HCT116 (cell line): ENCODE results near the gene ZNF681. TPM values are rescaled to one million over a fixed set of nuclear protein-coding genes. Genes with fewer than 3 reads are reported as not detected.

Experiments used
- ATAC-seq: fragments of 200-7000 bp; cut with Tn5 transposase; 2 replicates; pipeline ENCODE4 v1.9.1; 2020; ENCODE audit warnings: mild to moderate bottlenecking, moderate library complexity
- BruUV-seq: library from RNA; stranded (reverse); fragments of 400-500 nt; replicated peaks from 2 replicates; lab custom pipeline; 2021; lab: Mats Ljungman, UMichigan
- CTCF ChIA-PET: fragments of 300-600 bp; sonication (Branson Sonifier 250); formaldehyde crosslinking; loops from one replicate; lab custom pipeline; 2021; ENCODE audit warnings: antibody characterized with exemption; lab: Charles Lee
- POLR2A ChIA-PET: fragments of 300-600, 350-600 bp; sonication (Branson Sonifier 250); formaldehyde crosslinking; loops from one replicate; lab custom pipeline; 2021; ENCODE audit warnings: antibody characterized with exemption; lab: Charles Lee
- RAD21 ChIA-PET, 2 experiments: fragments of 300-600 bp; sonication (Branson Sonifier 250); formaldehyde crosslinking; loops; one replicate each; lab custom pipeline; 2023; ENCODE audit warnings: low total read pairs in 2 of 2; ENCODE audit not compliant: uncharacterized antibody in 2 of 2, unreplicated experiment in 2 of 2, low non-redundant PET in 1 of 2; lab: Charles Lee
- DNase-seq: peaks from one replicate; pipeline ENCODE4 v3.0.0-alpha.2; 2010; ENCODE audit warnings: low read depth, low spot score
- H2AFZ ChIP-seq: fragments of 200-600 bp; shearing (Covaris generic), sonication (generic); 2 replicates; pipeline ENCODE4 v1.6.1; 2017; ENCODE audit warnings: low read depth, mixed run types, mixed read lengths, antibody characterized with exemption, low read length; ENCODE audit not compliant: poor library complexity, severe bottlenecking
- H3K27ac ChIP-seq: 2 replicates; pipeline ENCODE4 v1.5.1; 2012; ENCODE audit warnings: low read depth, low read length
- H3K27me3 ChIP-seq: fragments of 200-600 bp; sonication (generic); 2 replicates; pipeline ENCODE4 v1.6.1; 2016; ENCODE audit warnings: mixed run types, low read length, mixed read lengths; ENCODE audit not compliant: insufficient read depth
- H3K36me3 ChIP-seq, 2 experiments: fragments of 200-500 bp in 1 of 2; fragments of 200-600 bp in 1 of 2; sonication (Bioruptor generic) in 1 of 2; sonication (generic) in 1 of 2; 2 replicates each; pipeline versions ENCODE4 v1.5.1 to v1.6.1; 2014 to 2016; ENCODE audit warnings: low read length in 2 of 2, inconsistent platforms in 1 of 2, mixed read lengths in 1 of 2, mixed run types in 1 of 2; ENCODE audit not compliant: insufficient read depth in 2 of 2, control insufficient read depth in 1 of 2
- H3K4me1 ChIP-seq, 2 experiments: fragments of 200-600 bp in 1 of 2; sonication (generic) in 1 of 2; 2 replicates each; pipeline versions ENCODE4 v1.5.1 to v1.6.1; 2012 to 2017; ENCODE audit warnings: low read length in 2 of 2, inconsistent platforms in 1 of 2, mild to moderate bottlenecking in 1 of 2, mixed read lengths in 1 of 2, mixed run types in 1 of 2, moderate library complexity in 1 of 2; ENCODE audit not compliant: insufficient read depth in 2 of 2, control insufficient read depth in 1 of 2
- H3K4me2 ChIP-seq: fragments of 200-600 bp; sonication (generic); 2 replicates; pipeline ENCODE4 v1.6.1; 2017; ENCODE audit warnings: mixed run types, low read length, mixed read lengths
- H3K4me3 ChIP-seq, 2 experiments: fragments of 200-600 bp in 1 of 2; sonication (generic) in 1 of 2; replicated peaks in 1 of 2; 2 replicates each; pipeline ENCODE4 v1.5.1; 2011 to 2016; ENCODE audit warnings: low read length in 2 of 2, control low read depth in 1 of 2, low read depth in 1 of 2, mild to moderate bottlenecking in 1 of 2, mixed read lengths in 1 of 2, mixed run types in 1 of 2
- H3K79me2 ChIP-seq: fragments of 200-600 bp; sonication (generic); 2 replicates; pipeline ENCODE4 v1.6.1; 2017; ENCODE audit warnings: mild to moderate bottlenecking, mixed run types, low read length, moderate library complexity, mixed read lengths; ENCODE audit not compliant: insufficient read depth
- H3K9ac ChIP-seq: fragments of 200-600 bp; sonication (generic); 2 replicates; pipeline ENCODE4 v1.6.1; 2016; ENCODE audit warnings: low read length, mixed read lengths
- H3K9me2 ChIP-seq: fragments of 200-600 bp; sonication (generic), shearing (Covaris generic); 2 replicates; pipeline ENCODE4 v1.6.1; 2017; ENCODE audit warnings: mixed run types, mild to moderate bottlenecking, moderate library complexity; ENCODE audit not compliant: insufficient read depth
- H3K9me3 ChIP-seq, 2 experiments: fragments of 200-500 bp in 1 of 2; fragments of 200-600 bp in 1 of 2; sonication (Bioruptor generic) in 1 of 2; sonication (generic) in 1 of 2; 2 replicates each; pipeline ENCODE4 v1.6.1; 2014 to 2017; ENCODE audit warnings: low read length in 2 of 2, mixed read lengths in 2 of 2, inconsistent platforms in 1 of 2, low read depth in 1 of 2, mild to moderate bottlenecking in 1 of 2, mixed run types in 1 of 2, moderate library complexity in 1 of 2; ENCODE audit not compliant: control insufficient read depth in 1 of 2, insufficient read depth in 1 of 2
- H4K20me1 ChIP-seq: fragments of 200-600 bp; sonication (generic), shearing (Covaris generic); 2 replicates; pipeline ENCODE4 v1.6.1; 2017; ENCODE audit warnings: mixed run types, mild to moderate bottlenecking, moderate library complexity; ENCODE audit not compliant: insufficient read depth
- CBX3 ChIP-seq: IDR thresholded peaks from 2 replicates; pipeline ENCODE4 v1.6.1; 2012; ENCODE audit warnings: low read depth
- CEBPB ChIP-seq: IDR thresholded peaks from 2 replicates; pipeline ENCODE4 v1.6.1; 2012; ENCODE audit warnings: low read depth
- EGR1 ChIP-seq: IDR thresholded peaks from 2 replicates; pipeline ENCODE4 v1.6.1; 2012; ENCODE audit warnings: low read depth
- ELF1 ChIP-seq: IDR thresholded peaks from 2 replicates; pipeline ENCODE4 v1.6.1; 2012; ENCODE audit warnings: low read depth, borderline replicate concordance
- EZH2 ChIP-seq: fragments of 200-600 bp; sonication (generic); IDR thresholded peaks from 2 replicates; pipeline ENCODE4 v1.6.1; 2017; ENCODE audit warnings: antibody characterized with exemption, mixed run types
- EZH2phosphoT487 ChIP-seq: fragments of 200-600 bp; IDR thresholded peaks from 2 replicates; pipeline ENCODE4 v1.6.1; 2018; ENCODE audit warnings: antibody characterized with exemption, borderline replicate concordance
- FOSL1 ChIP-seq: IDR thresholded peaks from 2 replicates; pipeline ENCODE4 v1.6.1; 2012; ENCODE audit warnings: low read depth
- JUND ChIP-seq: IDR thresholded peaks from 2 replicates; pipeline ENCODE4 v1.6.1; 2012
- MAX ChIP-seq: IDR thresholded peaks from 2 replicates; pipeline ENCODE4 v1.6.1; 2012
- REST ChIP-seq: IDR thresholded peaks from 2 replicates; pipeline ENCODE4 v1.6.1; 2012; ENCODE audit warnings: low read depth
- SIN3A ChIP-seq: IDR thresholded peaks from 2 replicates; pipeline ENCODE4 v1.6.1; 2012; ENCODE audit warnings: low read depth
- SP1 ChIP-seq: IDR thresholded peaks from 2 replicates; pipeline ENCODE4 v1.6.1; 2012; ENCODE audit warnings: low read depth
- SRF ChIP-seq: IDR thresholded peaks from 2 replicates; pipeline ENCODE4 v1.6.1; 2012; ENCODE audit warnings: low read depth
- TCF7L2 ChIP-seq: IDR thresholded peaks from 2 replicates; pipeline ENCODE4 v1.7.0; 2011; ENCODE audit warnings: borderline replicate concordance, inconsistent platforms; ENCODE audit not compliant: insufficient read depth, insufficient read length; ENCODE audit errors: extremely low read depth
- ZBTB33 ChIP-seq: IDR thresholded peaks from 2 replicates; pipeline ENCODE4 v1.6.1; 2011; ENCODE audit warnings: mild to moderate bottlenecking, low read length, moderate library complexity; ENCODE audit not compliant: insufficient replicate concordance; ENCODE audit errors: extremely low read depth
- ZFX ChIP-seq: fragments of 450-650 bp; IDR thresholded peaks from 2 replicates; pipeline ENCODE4 v1.6.1; 2017
- intact Hi-C: fragments of 100-400 bp; cut with micrococcal nuclease; formaldehyde crosslinking; loops from 2 replicates; pipeline ENCODE4 v1.10.0; 2022
- total RNA-seq: library from RNA; stranded (reverse); gene quantifications from one replicate; pipeline ENCODE4 v1.2.1, GENCODE V29; 2021; ENCODE audit not compliant: unreplicated experiment

ZNF681 gene
- total RNA-seq, 1 experiment from 2014 or later, result not detected

- no peaks in the 10 kb centered on the region for H3K36me3 ChIP-seq
- no peak overlapping the region for H3K9ac ChIP-seq
- intact Hi-C loops, result no loop called here
- no TSS peak for BruUV-seq
- no peak overlapping the region for H3K27ac ChIP-seq
- H4K20me1 ChIP-seq, result no peaks in the 10 kb centered on the region
- H3K4me2 ChIP-seq, result no peak overlapping the region
- ChIA-PET POLR2A (no interaction called here), RAD21 (no interaction called here), CTCF (no interaction called here)
- no peak overlapping the region for H2AFZ ChIP-seq
- H3K79me2 ChIP-seq, result no peaks in the 10 kb centered on the region
- peaks cover 0 to 13% of the 10 kb centered on the region in 2 experiments; a peak in 1 of 4 replicates for H3K9me3 ChIP-seq
- ATAC-seq (no peak), DNase-seq (no peak)
- no peaks in the 10 kb centered on the region for H3K4me1 ChIP-seq
- TF ChIP-seq ELF1 (no peak), CEBPB (no peak), REST (no peak), SRF (no peak), JUND (no peak), SP1 (no peak), ZBTB33 (no peak), EGR1 (no peak), MAX (no peak), EZH2 (no peak), EZH2phosphoT487 (no peak), CBX3 (no peak), ZFX (no peak), FOSL1 (no peak), TCF7L2 (no peak), SIN3A (no peak)
- H3K4me3 ChIP-seq, result no peak overlapping the region
- no peaks in the 10 kb centered on the region for H3K9me2 ChIP-seq
- no peaks in the 10 kb centered on the region for H3K27me3 ChIP-seq
Observed at GRCh38 chr19:23766951-23767350, 8.3 kb upstream of the ZNF681 start.
